Cardiac muscle cell (in vitro differentiated cells and primary cell): Measurements from ENCODE around the gene H6PD. TPM values are rescaled to one million over a fixed set of nuclear protein-coding genes. Genes with fewer than 3 reads are reported as not detected.

Experiments used
- DNase-seq, 2 donors: peaks; one replicate each; pipeline versions ENCODE4 v3.0.0 to v3.0.0-alpha.2; 2010 to 2017; ENCODE audit warnings: low read depth in 1 of 2, low spot score in 1 of 2
- H3K27ac ChIP-seq: fragments of 200-600 bp; sonication (generic); 2 replicates; pipeline ENCODE4 v1.5.1; 2016
- H3K27me3 ChIP-seq: fragments of 200-600 bp; sonication (generic); 2 replicates; pipeline ENCODE4 v1.6.0; 2016; ENCODE audit warnings: control low read depth
- H3K36me3 ChIP-seq: fragments of 200-600 bp; sonication (generic); 2 replicates; pipeline ENCODE4 v1.5.1; 2016; ENCODE audit warnings: control low read depth
- H3K4me1 ChIP-seq: fragments of 200-600 bp; sonication (generic); 2 replicates; pipeline ENCODE4 v1.8.1; 2017; ENCODE audit warnings: low read depth, mild to moderate bottlenecking, mixed run types
- H3K4me3 ChIP-seq: fragments of 200-600 bp; sonication (generic); 2 replicates; pipeline ENCODE4 v1.5.1; 2016; ENCODE audit warnings: mild to moderate bottlenecking
- H3K9me3 ChIP-seq: fragments of 200-600 bp; sonication (generic); 2 replicates; pipeline ENCODE4 v1.5.1; 2017; ENCODE audit warnings: low read depth, mild to moderate bottlenecking, control low read depth
- CTCF ChIP-seq: IDR thresholded peaks from 2 replicates; pipeline ENCODE4 v1.5.1; 2012; ENCODE audit warnings: low read depth, mild to moderate bottlenecking, low read length
- polyA plus RNA-seq: library from polyadenylated mRNA; unstranded; fragments of >200 nt; fragmentation: Nextera tagmentation; extraction: Ambion mirVana; gene quantifications from 2 replicates; pipeline ENCODE4 v1.2.1, GENCODE V29; 2016
- total RNA-seq: library from RNA; depleted of rRNA; stranded (reverse); fragments of >200 nt; gene quantifications from 2 replicates; pipeline ENCODE4 v1.2.3, GENCODE V29; 2016

H6PD gene
- total and polyA plus RNA-seq, 2 experiments from 2014 or later: 13.7 to 41.4 TPM

GRCh38 chr1:9293533-9294404 is 59.2 kb downstream of the H6PD start:
- DNase-seq: peak in 1 of 2 donors; percentile 42
- no peak overlapping the region for H3K27ac ChIP-seq

GRCh38 chr1:9294405-9294773 is 59.8 kb downstream of the H6PD start:
- Histone ChIP-seq H3K27ac (no peak overlapping the region), H3K27me3 (no peaks in the 10 kb centered on the region), H3K9me3 (no peaks in the 10 kb centered on the region), H3K4me3 (no peak overlapping the region), H3K36me3 (no peaks in the 10 kb centered on the region), H3K4me1 (no peaks in the 10 kb centered on the region)
- no peak for TF ChIP-seq CTCF
- DNase-seq: peak in 1 of 2 donors; percentile 60

More at GRCh38 chr1:9293533-9294404, 59.2 kb downstream of the H6PD start:
- Histone ChIP-seq H3K4me3 (peak overlapping the region; percentile 42), H3K27me3 (no peaks in the 10 kb centered on the region), H3K9me3 (no peaks in the 10 kb centered on the region), H3K4me1 (no peaks in the 10 kb centered on the region), H3K36me3 (no peaks in the 10 kb centered on the region)
- no peak for TF ChIP-seq CTCF

GRCh38 chr1:9294910-9295636 is 60.5 kb downstream of the H6PD start:
- DNase-seq: peak in 1 of 2 donors; percentile 69
- Histone ChIP-seq H3K4me1 (no peaks in the 10 kb centered on the region), H3K27me3 (no peaks in the 10 kb centered on the region), H3K36me3 (no peaks in the 10 kb centered on the region), H3K4me3 (no peak overlapping the region), H3K27ac (no peak overlapping the region), H3K9me3 (no peaks in the 10 kb centered on the region)
- TF ChIP-seq CTCF: peak; percentile 27

GRCh38 chr1:9295884-9296283 is 61.3 kb downstream of the H6PD start:
- no peaks in the 10 kb centered on the region for H3K9me3 ChIP-seq
- H3K27ac ChIP-seq: no peak overlapping the region
- H3K4me1 ChIP-seq: no peaks in the 10 kb centered on the region
- no peak overlapping the region for H3K4me3 ChIP-seq
- no peak for TF ChIP-seq CTCF
- DNase-seq: no peak
- no peaks in the 10 kb centered on the region for H3K27me3 ChIP-seq
- H3K36me3 ChIP-seq: no peaks in the 10 kb centered on the region

- H3K4me1 ChIP-seq: no peaks in the 10 kb centered on the region
- no peak overlapping the region for H3K27ac ChIP-seq
- H3K36me3 ChIP-seq: no peaks in the 10 kb centered on the region
- no peaks in the 10 kb centered on the region for H3K9me3 ChIP-seq
- DNase-seq: no peak
- no peaks in the 10 kb centered on the region for H3K27me3 ChIP-seq
- no peak overlapping the region for H3K4me3 ChIP-seq
- TF ChIP-seq CTCF: no peak
Measured at GRCh38 chr1:9296850-9297249, 62.3 kb downstream of the H6PD start.
